ENCODE data around the gene UGT1A9. TPM values are rescaled to one million over a fixed set of nuclear protein-coding genes. Genes with fewer than 3 reads are reported as not detected.

UGT1A9 gene
- total and polyA plus RNA-seq, 10 of the 15 experiments (the other 5 are each of a cell fraction or from before 2014, with no cell fraction given), result 0.07 TPM; not detected in 9

DNA sequence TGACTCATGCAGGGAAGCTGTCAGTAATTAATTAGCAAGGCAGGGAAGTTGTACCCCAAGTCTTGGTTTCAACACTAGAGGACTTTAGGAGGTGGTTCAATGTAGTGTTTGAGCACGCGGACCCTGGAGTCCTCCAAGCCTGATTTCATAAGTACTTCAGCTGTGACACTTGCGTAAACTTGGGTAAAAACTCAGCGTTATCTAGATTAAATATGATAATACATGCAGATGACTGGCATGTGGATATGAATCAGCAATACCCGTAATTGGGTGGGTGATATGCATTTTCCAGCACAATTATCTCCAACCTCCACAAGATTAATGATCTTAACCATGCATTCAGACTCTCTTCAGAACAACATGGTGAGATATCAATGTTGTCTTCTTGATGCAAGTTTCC lies 15.2 kb downstream of the UGT1A9 start:
- no peak overlapping the region for H2AFZ ChIP-seq (ENCODE audit: control insufficient read depth, low read depth, low read length)
- CTCF ChIA-PET, result no interaction called here
- H3K4me2 ChIP-seq (ENCODE audit: control insufficient read depth, insufficient read depth), result no peak overlapping the region
- in situ Hi-C loops (cut with MboI), result no loop called here
- no peak for FAIRE-seq
- SMC1A ChIA-PET (ENCODE audit: uncharacterized antibody, unreplicated experiment), result interaction anchor here (0.6 kb wide), 1 partner anchor 19 kb away, joined by 3 read pairs; no protein-coding TSS in a partner anchor
- no peak for DNase-seq (ENCODE audit: low read depth, low spot score)
- no peaks in the 10 kb centered on the region for H3K36me3 ChIP-seq (ENCODE audit: control insufficient read depth in 2 of 2, insufficient read depth in 2 of 2, low read length in 1 of 2)
- H3K27me3 ChIP-seq (replicated peaks in 1 of 2; ENCODE audit: control insufficient read depth in 2 of 2, insufficient read depth in 2 of 2, low read length in 1 of 2), result peaks cover 0 to 3% of the 10 kb centered on the region in 2 experiments; a peak in 1 of 4 replicates
- no peaks in the 10 kb centered on the region for H3K9me3 ChIP-seq (replicated peaks; ENCODE audit: control insufficient read depth, insufficient read depth, low read length)
- no peak overlapping the region for H3K27ac ChIP-seq (ENCODE audit: control insufficient read depth, insufficient read depth)
- H3K9ac ChIP-seq (ENCODE audit: control insufficient read depth, insufficient read depth, low read length), result no peak overlapping the region
- RAD21 ChIA-PET (ENCODE audit: unreplicated experiment), result no interaction called here
- BruUV-seq (replicated peaks), result no TSS peak
- no peak for ATAC-seq
- H3K4me3 ChIP-seq, result no peak overlapping the region
- H4K20me1 ChIP-seq (ENCODE audit: control insufficient read depth, insufficient read depth), result no peaks in the 10 kb centered on the region
- H3K79me2 ChIP-seq (ENCODE audit: control insufficient read depth, insufficient read depth, low read length), result no peaks in the 10 kb centered on the region
- H3K4me1 ChIP-seq (ENCODE audit: control insufficient read depth, insufficient read depth, low read length), result no peaks in the 10 kb centered on the region
- TF ChIP-seq MEF2A (IDR thresholded peaks at IDR 0.05; ENCODE audit: insufficient read depth, low read depth, low read length) (no peak), ZSCAN29 (IDR thresholded peaks at IDR 0.05) (no peak), ESRRA (IDR thresholded peaks at IDR 0.05; ENCODE audit: low read length) (no peak), JUND (IDR thresholded peaks at IDR 0.05; ENCODE audit: low read depth, low read length) (no peak), IKZF1 (conservative IDR thresholded peaks at IDR 0.05) (no peak), CHD4 (IDR thresholded peaks at IDR 0.05) (no peak), NR2C2 (IDR thresholded peaks at IDR 0.05; ENCODE audit: borderline replicate concordance, control insufficient read depth, insufficient read length, low read depth) (no peak), BMI1 (IDR thresholded peaks at IDR 0.05; ENCODE audit: borderline replicate concordance) (no peak), SUZ12 (IDR thresholded peaks at IDR 0.05; ENCODE audit: unreplicated experiment) (no peak), BRCA1 (IDR thresholded peaks at IDR 0.05; ENCODE audit: low read depth, low read length) (no peak)
- TF ChIP-seq, protein P1, sequence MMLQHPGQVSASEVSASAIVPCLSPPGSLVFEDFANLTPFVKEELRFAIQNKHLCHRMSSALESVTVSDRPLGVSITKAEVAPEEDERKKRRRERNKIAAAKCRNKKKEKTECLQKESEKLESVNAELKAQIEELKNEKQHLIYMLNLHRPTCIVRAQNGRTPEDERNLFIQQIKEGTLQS (IDR thresholded peaks at IDR 0.05; ENCODE audit: borderline replicate concordance, extremely low read depth, low read depth, low read length), result no peak
- POLR2A ChIA-PET, result no interaction called here
- intact Hi-C loops (cut with micrococcal nuclease; ENCODE audit: unreplicated experiment), result no loop called here
- 57% methylated on average over 5 of the region's 5 CpGs for WGBS (ENCODE audit: insufficient coverage, insufficient replicate concordance, low lambda C conversion rate, missing lambda C conversion rate)
